GM12801 (cell line): Measurements from ENCODE around the gene ZNF736.

ENCODE experiments used
- CTCF ChIP-seq: IDR thresholded peaks from one replicate; pipeline ENCODE4 v1.5.1; 2011; ENCODE audit warnings: control low read depth; ENCODE audit not compliant: insufficient read length; ENCODE audit errors: extremely low read depth

ZNF736 gene

GRCh38 chr7:64308016-64308270 lies 5.8 kb upstream of the ZNF736 start:
- TF ChIP-seq CTCF = no peak

GRCh38 chr7:64310426-64310825 lies 3.3 kb upstream of the ZNF736 start:
- no peak for TF ChIP-seq CTCF

DNA sequence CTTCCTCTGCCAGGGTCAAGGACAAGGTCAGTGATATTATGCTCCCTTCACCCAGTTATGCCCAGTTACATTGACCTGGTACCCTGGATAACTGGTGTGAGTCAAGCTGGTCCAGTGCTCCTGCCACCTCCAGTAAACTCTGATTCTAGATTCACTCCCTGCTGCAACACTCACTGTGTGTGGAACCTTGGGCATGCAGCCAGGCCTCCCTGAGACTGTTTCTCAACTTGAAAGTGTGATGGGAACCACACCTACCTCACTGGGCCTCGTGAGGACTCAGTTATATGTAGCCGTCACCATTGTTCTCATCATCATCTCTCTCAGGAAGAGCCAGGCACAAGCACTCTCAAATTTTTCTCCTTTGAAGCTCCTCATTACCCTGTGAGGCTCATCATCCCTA lies 935 bp upstream of the ZNF736 start:
- TF ChIP-seq CTCF = no peak

DNA sequence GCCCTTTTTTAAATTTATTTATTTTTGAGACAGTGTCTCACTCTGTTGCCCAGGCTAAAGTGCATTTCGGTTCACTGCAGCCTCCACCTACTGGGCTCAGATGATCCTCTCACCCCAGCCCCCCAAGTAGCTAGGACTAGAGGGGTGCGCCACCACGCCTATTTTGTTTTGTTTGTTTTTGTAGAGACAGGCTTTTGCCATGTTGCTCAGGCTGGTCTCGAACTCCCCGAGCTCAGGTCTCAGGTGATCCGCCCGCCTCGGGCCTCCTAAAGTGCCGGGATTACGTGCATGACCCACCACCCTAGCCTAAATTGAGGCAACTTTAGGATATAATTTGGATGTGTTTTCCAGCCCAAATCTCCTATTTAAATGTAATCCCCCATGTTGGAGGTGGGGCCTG lies 805 bp downstream of the ZNF736 start:
- no peak for TF ChIP-seq CTCF

DNA sequence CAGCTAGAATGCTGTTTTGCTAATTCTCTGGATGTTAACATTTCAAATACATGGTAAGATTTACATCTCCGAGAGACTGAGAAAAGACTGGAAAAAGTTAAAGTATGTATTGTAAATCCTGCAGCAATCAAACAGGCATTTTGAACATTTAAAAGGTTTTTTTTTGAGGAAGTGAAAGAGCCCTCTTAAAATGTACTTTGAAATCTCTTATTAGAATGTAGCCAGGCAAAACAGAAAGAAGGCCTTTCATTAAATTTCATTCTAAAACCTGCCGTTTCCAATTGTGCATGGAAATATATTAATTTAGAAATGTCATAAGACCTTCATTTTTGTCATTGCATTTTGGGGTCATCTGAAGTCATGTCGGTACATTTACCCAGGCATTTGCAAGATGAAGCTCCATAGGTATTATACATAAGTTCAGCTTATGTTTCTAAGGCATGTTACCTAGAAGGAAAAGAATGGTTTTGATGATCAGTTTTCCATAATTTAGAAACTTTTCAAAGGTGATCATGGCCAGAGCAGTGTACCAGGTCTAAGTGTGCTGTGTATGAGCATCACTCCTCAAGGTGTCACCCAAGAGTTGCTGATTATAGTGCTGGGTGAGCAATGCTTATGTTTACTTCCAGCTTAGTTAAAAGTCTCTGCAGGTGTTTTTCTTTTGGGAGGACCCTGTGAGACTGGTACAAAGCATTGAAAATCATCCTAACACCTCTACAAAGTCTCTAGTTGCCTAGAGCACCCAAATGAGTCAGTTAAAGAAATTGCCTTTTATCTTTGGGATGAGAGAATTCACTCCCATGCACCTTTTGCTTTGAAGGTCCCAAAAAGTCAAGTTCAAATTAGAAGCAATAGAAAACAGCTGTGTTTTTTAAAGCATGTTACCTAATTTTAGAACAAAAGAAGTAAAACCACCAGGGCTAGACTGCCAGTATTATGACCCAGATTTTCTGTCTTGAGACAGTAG lies 7.1 kb downstream of the ZNF736 start:
- no peak for TF ChIP-seq CTCF

DNA sequence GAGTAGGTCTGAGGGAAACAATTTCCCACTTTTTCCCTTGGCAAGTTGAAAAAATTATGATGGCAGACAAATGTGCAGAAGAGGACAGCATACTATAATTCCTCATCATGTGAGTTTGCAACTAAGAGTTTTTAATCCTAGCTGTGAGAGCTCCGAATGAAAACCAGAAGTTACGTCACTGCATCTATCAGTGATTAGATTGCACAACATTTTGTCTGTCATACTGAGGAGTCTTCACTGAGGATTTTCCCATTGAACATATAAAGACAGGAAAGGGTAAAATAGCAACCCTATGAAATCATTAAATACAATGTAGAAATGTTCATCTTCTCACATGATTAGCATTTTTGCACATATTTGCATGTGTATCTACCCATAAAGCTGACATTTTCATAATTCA lies 45.8 kb downstream of the ZNF736 start:
- no peak for TF ChIP-seq CTCF

GRCh38 chr7:64371116-64371515 lies 57.4 kb downstream of the ZNF736 start:
- no peak for TF ChIP-seq CTCF

DNA sequence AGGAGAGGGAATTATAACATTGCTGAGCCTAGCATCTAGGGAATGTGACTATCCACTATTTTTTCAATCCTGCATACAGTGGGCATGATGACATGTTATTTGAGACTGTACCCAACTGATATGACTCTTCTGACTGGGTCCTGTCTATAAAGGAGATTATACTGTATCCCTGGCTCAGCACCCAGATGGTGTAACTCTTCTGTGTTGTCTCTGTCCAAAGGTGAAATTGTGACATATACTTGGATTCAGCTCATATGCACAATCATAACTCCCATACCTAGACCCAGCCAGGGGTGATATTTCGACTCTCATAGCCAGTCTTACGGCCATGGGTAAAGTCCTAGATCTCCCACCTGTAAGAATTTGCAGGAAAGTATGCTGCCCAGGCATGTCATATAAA lies 59.3 kb downstream of the ZNF736 start:
- TF ChIP-seq CTCF = no peak
